GM18870 (cell line): Measurements from ENCODE around the gene WWOX.
A peak's percentile ranks its signal among the peaks of the same experiment; 100 is the strongest.

Experiments used
- ATAC-seq: cut with Tn5 transposase; IDR thresholded peaks from one replicate; pipeline ENCODE4 v1.9.1; 2021; ENCODE audit warnings: moderate library complexity; ENCODE audit not compliant: unreplicated experiment

The WWOX gene

GRCh38 chr16:78218856-78219651 lies 119.6 kb downstream of the WWOX start:
- ATAC-seq = no peak

GRCh38 chr16:78220571-78220970 lies 121.1 kb downstream of the WWOX start:
- no peak for ATAC-seq

GRCh38 chr16:78221892-78222291 lies 122.4 kb downstream of the WWOX start:
- no peak for ATAC-seq

GRCh38 chr16:78224342-78224741 lies 124.9 kb downstream of the WWOX start:
- ATAC-seq = no peak

- ATAC-seq = no peak
Measured at GRCh38 chr16:78225919-78226318, 126.5 kb downstream of the WWOX start.

- ATAC-seq = no peak
Measured at GRCh38 chr16:78227855-78228254, 128.4 kb downstream of the WWOX start.

- ATAC-seq = no peak
Measured at GRCh38 chr16:78228704-78229103, 129.2 kb downstream of the WWOX start.

GRCh38 chr16:78230832-78231231 lies 131.4 kb downstream of the WWOX start:
- ATAC-seq = no peak

GRCh38 chr16:78235168-78235800 lies 135.8 kb downstream of the WWOX start:
- ATAC-seq = peak; percentile 90

GRCh38 chr16:78235876-78236275 lies 136.4 kb downstream of the WWOX start:
- no peak for ATAC-seq

- ATAC-seq = no peak
Measured at GRCh38 chr16:78237841-78238240, 138.4 kb downstream of the WWOX start.

- ATAC-seq = no peak
Measured at GRCh38 chr16:78240459-78241222, 141.2 kb downstream of the WWOX start.

- ATAC-seq = no peak
Measured at GRCh38 chr16:78242239-78242630, 142.8 kb downstream of the WWOX start.

GRCh38 chr16:78244131-78244895 lies 144.9 kb downstream of the WWOX start:
- ATAC-seq = no peak

- no peak for ATAC-seq
Measured at GRCh38 chr16:78246559-78246958, 147.1 kb downstream of the WWOX start.

GRCh38 chr16:78249056-78249455 lies 149.6 kb downstream of the WWOX start:
- ATAC-seq = no peak

- no peak for ATAC-seq
Measured at GRCh38 chr16:78249832-78250231, 150.4 kb downstream of the WWOX start.

- no peak for ATAC-seq
Measured at GRCh38 chr16:78251115-78251514, 151.7 kb downstream of the WWOX start.

- ATAC-seq = no peak
Measured at GRCh38 chr16:78252757-78253156, 153.3 kb downstream of the WWOX start.

- no peak for ATAC-seq
Measured at GRCh38 chr16:78254841-78255240, 155.4 kb downstream of the WWOX start.
